Omental fat pad (tissue), 4 donors: ENCODE measurements around the gene B9D2. TPM values are rescaled to one million over a fixed set of nuclear protein-coding genes. Genes with fewer than 3 reads are reported as not detected.

Experiments
- ATAC-seq: fragments of 150-250 bp; one replicate; pipeline ENCODE4 v1.9.1; 2016; ENCODE audit warnings: mild to moderate bottlenecking, moderate library complexity; ENCODE audit not compliant: low FRiP score
- DNase-seq: peaks from one replicate; pipeline ENCODE4 v3.0.0-alpha.2; 2019; ENCODE audit warnings: low spot score
- total RNA-seq, 4 donors: library from RNA; depleted of rRNA; stranded (reverse); fragments of >200 nt; gene quantifications; one replicate each; pipeline ENCODE4 v1.1.0, GENCODE V29; 2016
- TF ChIP-seq, protein P1 (sequence below), 3 donors: fragments of 450-650 bp; IDR thresholded peaks; one replicate each; pipeline ENCODE4 v1.5.1; 2016 to 2017; ENCODE audit warnings: antibody characterized with exemption in 3 of 3, mild to moderate bottlenecking in 3 of 3, moderate library complexity in 2 of 3

The B9D2 gene
- total RNA-seq, 4 donors from 2014 or later = 3.3 to 6.8 (median 5.1) TPM

DNA sequence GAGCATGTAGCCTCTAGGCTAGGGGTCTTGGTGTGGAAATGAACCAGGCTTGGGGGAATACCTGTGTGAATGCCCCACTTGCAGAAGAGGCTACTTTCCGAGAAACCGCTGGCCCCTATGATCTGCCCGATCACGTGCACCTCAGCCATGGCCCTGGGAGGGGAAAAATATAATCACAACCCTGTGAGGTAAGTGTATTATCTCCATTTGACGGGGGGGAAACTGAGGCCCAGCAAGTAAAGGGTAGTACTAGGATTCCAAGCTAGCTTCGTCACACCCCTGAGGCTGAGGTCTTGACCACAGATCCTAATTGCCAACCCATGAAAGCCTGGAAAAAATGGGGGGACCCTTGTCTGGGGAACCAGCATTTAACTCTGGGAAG, 587 bp downstream of the B9D2 start:
- DNase-seq = no peak
- ATAC-seq = no peak
- TF ChIP-seq, protein P1, sequence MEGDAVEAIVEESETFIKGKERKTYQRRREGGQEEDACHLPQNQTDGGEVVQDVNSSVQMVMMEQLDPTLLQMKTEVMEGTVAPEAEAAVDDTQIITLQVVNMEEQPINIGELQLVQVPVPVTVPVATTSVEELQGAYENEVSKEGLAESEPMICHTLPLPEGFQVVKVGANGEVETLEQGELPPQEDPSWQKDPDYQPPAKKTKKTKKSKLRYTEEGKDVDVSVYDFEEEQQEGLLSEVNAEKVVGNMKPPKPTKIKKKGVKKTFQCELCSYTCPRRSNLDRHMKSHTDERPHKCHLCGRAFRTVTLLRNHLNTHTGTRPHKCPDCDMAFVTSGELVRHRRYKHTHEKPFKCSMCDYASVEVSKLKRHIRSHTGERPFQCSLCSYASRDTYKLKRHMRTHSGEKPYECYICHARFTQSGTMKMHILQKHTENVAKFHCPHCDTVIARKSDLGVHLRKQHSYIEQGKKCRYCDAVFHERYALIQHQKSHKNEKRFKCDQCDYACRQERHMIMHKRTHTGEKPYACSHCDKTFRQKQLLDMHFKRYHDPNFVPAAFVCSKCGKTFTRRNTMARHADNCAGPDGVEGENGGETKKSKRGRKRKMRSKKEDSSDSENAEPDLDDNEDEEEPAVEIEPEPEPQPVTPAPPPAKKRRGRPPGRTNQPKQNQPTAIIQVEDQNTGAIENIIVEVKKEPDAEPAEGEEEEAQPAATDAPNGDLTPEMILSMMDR (IDR thresholded peaks at IDR 0.05) = no peak

DNA sequence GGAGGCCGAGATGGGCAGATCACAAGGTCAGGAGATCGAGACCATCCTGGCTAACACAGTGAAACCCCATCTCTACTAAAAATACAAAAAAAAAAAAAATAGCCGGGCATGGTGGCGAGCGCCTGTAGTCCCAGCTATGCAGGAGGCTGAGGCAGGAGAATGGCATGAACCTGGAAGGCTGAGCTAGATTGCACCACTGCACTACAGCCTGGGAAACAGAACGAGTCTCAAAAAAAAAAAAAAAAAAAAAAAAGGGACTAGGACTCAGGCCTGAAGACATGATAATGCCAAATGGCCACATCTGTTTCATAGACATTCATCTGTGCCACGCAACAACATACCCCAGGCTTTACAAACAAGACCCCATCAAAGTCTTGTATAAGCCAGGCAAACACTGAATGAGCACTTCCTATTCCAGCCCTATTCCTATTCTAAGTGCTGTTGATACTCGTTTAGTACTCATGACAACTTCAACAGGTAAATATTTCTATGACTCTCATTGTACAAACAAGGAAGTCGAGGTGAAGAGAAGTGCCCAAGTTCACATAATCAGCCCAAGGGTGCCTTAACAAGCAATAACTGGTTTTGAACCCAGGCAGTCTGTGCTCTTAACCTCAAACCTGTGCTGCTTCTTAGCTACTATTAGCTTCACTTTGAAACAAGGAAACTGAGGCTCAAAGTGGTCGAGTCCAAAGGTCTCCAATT, 1.7 kb downstream of the B9D2 start:
- no peak for ATAC-seq
- DNase-seq = no peak
- TF ChIP-seq, protein P1 (IDR thresholded peaks at IDR 0.05) = no peak

DNA sequence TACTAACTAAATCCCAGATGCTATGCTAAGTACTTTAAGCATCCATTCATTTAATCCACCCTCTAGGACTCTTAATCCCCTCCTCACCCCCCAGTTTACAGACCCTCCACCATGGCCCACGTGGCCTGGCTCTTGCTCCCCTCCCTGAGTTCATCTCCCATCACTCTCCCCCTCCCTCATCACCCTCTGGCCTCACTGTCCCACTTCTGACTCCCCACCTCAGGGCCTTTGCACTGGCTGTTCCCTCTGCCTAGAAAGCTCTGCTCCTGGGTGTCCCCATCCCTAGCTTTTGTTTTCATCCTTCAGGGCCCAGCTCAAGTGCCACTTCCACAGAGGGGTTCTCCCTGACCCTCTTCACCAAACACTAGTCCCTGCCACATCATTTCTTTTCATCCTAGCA, 4.2 kb downstream of the B9D2 start:
- TF ChIP-seq, protein P1 (IDR thresholded peaks at IDR 0.05) = no peak
- DNase-seq (no peak), ATAC-seq (no peak)

DNA sequence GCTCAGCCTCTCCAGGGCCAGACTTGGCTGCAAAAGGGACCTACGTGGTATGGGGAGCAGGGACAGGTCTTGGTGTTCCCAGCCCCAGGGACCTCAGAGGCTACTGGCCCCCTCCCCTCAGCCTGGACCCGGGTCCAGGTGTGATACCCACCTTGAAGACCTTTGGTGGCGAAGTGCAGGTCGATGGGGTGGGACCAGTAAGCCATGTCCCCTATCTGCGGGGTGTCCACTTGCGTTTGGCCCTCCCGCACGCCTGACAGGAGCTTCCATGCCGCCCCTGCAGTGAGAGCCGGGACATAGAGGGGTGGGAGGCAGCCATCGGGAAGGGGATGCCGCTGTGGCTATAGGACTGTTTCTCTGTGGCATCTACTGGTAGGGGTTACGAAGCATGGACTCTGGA, 6.2 kb downstream of the B9D2 start:
- no peak for ATAC-seq
- DNase-seq = no peak

DNA sequence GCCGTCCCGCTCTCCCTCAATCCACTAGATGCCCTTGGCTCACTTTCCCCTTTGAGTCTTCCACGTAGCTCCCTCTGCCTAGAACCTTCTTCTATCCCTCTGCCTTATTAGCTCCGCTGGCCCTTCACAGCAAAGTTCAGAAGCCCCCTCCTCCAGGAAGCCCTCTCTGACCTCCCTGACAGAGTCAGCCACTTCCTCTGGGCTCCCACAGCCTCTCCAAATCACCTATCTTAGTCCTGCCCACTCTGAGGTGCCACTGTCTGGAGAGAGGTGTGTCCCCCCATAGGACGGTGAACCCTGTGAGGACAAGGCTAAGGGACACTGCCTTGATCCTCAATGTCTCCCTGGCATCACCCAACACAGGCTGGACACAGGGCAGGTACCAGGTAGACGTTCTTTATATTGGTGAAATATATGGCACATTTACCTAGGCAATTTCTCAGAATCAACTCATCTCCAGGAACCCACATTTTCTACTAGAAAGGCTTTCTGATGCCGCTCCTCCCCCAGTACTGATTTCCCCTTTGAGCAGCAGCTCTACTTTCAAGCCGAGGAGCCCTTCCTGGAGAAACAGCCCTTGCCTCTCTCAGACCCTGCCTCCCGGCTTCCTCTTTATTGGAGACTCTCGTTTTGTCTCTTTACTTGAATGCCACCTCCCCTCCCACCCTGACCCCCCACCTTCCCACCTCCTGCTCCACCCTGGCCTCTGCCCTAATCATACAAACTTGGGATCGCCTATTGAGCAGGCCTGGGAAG, 6.8 kb downstream of the B9D2 start:
- ATAC-seq (no peak), DNase-seq (no peak)
- TF ChIP-seq, protein P1 (IDR thresholded peaks at IDR 0.05) = no peak

More for the DNA sequence above, 6.2 kb downstream of the B9D2 start:
- TF ChIP-seq, protein P1 (IDR thresholded peaks at IDR 0.05) = no peak

DNA sequence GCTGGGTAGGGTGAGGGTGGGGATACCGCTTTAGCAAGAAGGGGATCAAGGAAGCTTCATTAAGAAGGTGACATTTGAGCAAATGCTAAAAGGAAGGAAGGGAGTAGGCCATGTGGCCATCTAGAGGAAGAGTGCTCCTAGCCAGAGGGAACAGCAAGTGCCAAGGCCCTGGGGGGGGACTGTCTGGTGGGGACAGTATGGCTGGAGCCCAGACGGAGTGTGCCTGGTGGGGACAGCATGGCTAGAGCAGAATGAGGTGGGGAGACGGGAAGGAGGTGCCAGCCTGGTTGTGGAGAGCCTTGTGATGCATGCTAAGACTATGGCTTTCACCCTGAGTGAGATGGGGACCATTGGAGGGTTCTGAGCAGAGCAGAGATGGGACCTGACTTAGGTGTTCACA, 8.1 kb downstream of the B9D2 start:
- DNase-seq (no peak), ATAC-seq (no peak)
- TF ChIP-seq, protein P1 (IDR thresholded peaks at IDR 0.05) = no peak

DNA sequence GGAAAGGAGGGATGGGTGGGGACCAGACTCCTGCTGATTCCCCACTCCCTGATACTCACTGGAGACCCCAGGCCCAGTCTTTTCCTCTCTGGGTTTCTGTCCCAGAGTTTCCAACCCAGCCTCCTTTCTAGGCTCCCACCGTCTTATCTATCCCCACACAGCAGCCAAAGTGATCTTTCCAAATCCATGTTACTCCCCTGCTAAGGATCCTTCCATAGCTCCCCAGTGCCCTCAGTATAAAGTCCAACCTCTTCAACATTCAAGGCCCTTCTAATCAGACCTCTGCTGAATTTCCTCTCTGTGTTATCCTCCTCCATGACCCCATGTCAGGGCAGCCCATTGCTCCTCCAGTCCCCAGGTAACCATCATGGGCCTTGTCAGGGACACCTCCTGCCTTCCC, 8.9 kb downstream of the B9D2 start:
- ATAC-seq (no peak), DNase-seq (no peak)
- TF ChIP-seq, protein P1 (IDR thresholded peaks at IDR 0.05) = no peak
